HepG2 (cell line): ENCODE results near the gene TRIM54. TPM values are rescaled to one million over a fixed set of nuclear protein-coding genes. Genes with fewer than 3 reads are reported as not detected.

Source experiments
- FOXO1 ChIP-seq: sonication (generic); formaldehyde crosslinking; IDR thresholded peaks from 2 replicates; pipeline ENCODE4 v1.4.0; 2020; ENCODE audit warnings: missing genetic modification reagents
- HES4 ChIP-seq: sonication (generic); formaldehyde crosslinking; IDR thresholded peaks from 2 replicates; pipeline ENCODE4 v1.9.0; 2021; ENCODE audit warnings: mild to moderate bottlenecking, missing genetic modification reagents, borderline replicate concordance
- IRF2 ChIP-seq: IDR thresholded peaks from 2 replicates; pipeline ENCODE4 v1.6.1; 2018; ENCODE audit warnings: missing genetic modification reagents, missing compliant biosample characterization
- NFYC ChIP-seq: IDR thresholded peaks from 2 replicates; pipeline ENCODE4 v1.6.1; 2016; ENCODE audit warnings: missing genetic modification reagents, missing compliant biosample characterization
- POLR2A ChIP-seq, 2 experiments: IDR thresholded peaks; 2 replicates each; pipeline ENCODE4 v1.6.1; 2011; ENCODE audit warnings: low read depth in 2 of 2, low read length in 2 of 2, mild to moderate bottlenecking in 1 of 2, moderate library complexity in 1 of 2; ENCODE audit not compliant: insufficient read depth in 1 of 2
- RARA ChIP-seq: IDR thresholded peaks from 2 replicates; pipeline ENCODE4 v1.6.1; 2016; ENCODE audit warnings: missing genetic modification reagents, missing compliant biosample characterization
- SIN3A ChIP-seq: IDR thresholded peaks from 2 replicates; pipeline ENCODE4 v1.6.1; 2011; ENCODE audit warnings: low read depth, mild to moderate bottlenecking, control low read depth, low read length, borderline replicate concordance
- SIN3B ChIP-seq: fragments of 150-350 bp; IDR thresholded peaks from 2 replicates; pipeline ENCODE4 v1.6.1; 2014; ENCODE audit warnings: low read length
- SP1 ChIP-seq, 2 experiments: fragments of 450-650 bp in 1 of 2; sonication (generic) in 1 of 2; formaldehyde crosslinking in 1 of 2; IDR thresholded peaks; 2 replicates each; pipeline versions ENCODE4 v1.4.0 to v1.6.1; 2016 to 2020; ENCODE audit warnings: missing genetic modification reagents in 1 of 2
- TAF15 ChIP-seq: fragments of 200-400 bp; formaldehyde crosslinking; IDR thresholded peaks from one replicate; pipeline ENCODE4 v1.6.1; 2018; ENCODE audit warnings: mild to moderate bottlenecking, low read depth, low read length; ENCODE audit not compliant: poor library complexity, severe bottlenecking
- ZNF263 ChIP-seq: sonication (generic); formaldehyde crosslinking; IDR thresholded peaks from 2 replicates; pipeline ENCODE4 v1.4.0; 2020; ENCODE audit warnings: missing genetic modification reagents
- ZNF557 ChIP-seq: sonication (generic); formaldehyde crosslinking; IDR thresholded peaks from 2 replicates; pipeline ENCODE4 v1.4.0; 2020; ENCODE audit warnings: missing genetic modification reagents
- ZNF567 ChIP-seq: sonication (generic); formaldehyde crosslinking; IDR thresholded peaks from 2 replicates; pipeline ENCODE4 v1.8.1; 2023; ENCODE audit warnings: mild to moderate bottlenecking, missing genetic modification reagents, borderline replicate concordance
- polyA plus RNA-seq, 8 experiments: library from polyadenylated mRNA; depleted of rRNA in 3 of 8; stranded (reverse) in 7 of 8; unstranded in 1 of 8; fragments of >200 nt; fragmentation: Illumina TruSeq in 4 of 8; extraction: Trizol in 4 of 8; gene quantifications; 2 replicates each; pipeline versions ENCODE4 v1.2.1 to v1.2.3, GENCODE V29; 2011 to 2016; ENCODE audit warnings: low read depth in 4 of 8, missing spikeins in 1 of 8, mixed read lengths in 1 of 8; ENCODE audit not compliant: insufficient read depth in 1 of 8
- total RNA-seq, 5 experiments: library from RNA; depleted of rRNA; stranded (reverse); fragments of >200 nt; fragmentation: Illumina TruSeq; extraction: Trizol; gene quantifications; 2 replicates each; pipeline ENCODE4 v1.2.3, GENCODE V29; 2016; ENCODE audit warnings: low read depth in 1 of 5
- TF ChIP-seq, protein P1 (sequence below): sonication (generic); formaldehyde crosslinking; IDR thresholded peaks from 2 replicates; pipeline ENCODE4 v1.4.0; 2020; ENCODE audit warnings: missing genetic modification reagents
- TF ChIP-seq, protein P2 (sequence below): sonication (generic); formaldehyde crosslinking; conservative IDR thresholded peaks from 2 replicates; pipeline ENCODE4 v1.4.0; 2020; ENCODE audit warnings: missing genetic modification reagents
- TF ChIP-seq, protein P3 (sequence below): sonication (generic); formaldehyde crosslinking; IDR thresholded peaks from 2 replicates; pipeline ENCODE4 v1.4.0; 2020; ENCODE audit warnings: mild to moderate bottlenecking, low read depth, missing genetic modification reagents
- TF ChIP-seq, protein P4 (sequence below): sonication (generic); formaldehyde crosslinking; IDR thresholded peaks from 2 replicates; pipeline ENCODE4 v1.5.0; 2020; ENCODE audit warnings: mild to moderate bottlenecking, missing genetic modification reagents
- TF ChIP-seq, protein P5 (sequence below): sonication (generic); IDR thresholded peaks from 2 replicates; pipeline ENCODE4 v1.6.1; 2016; ENCODE audit warnings: low read depth, borderline replicate concordance
- TF ChIP-seq, protein P6 (sequence below): sonication (generic); formaldehyde crosslinking; IDR thresholded peaks from 2 replicates; pipeline ENCODE4 v1.5.0; 2020; ENCODE audit warnings: mild to moderate bottlenecking, missing genetic modification reagents

The TRIM54 gene
- total and polyA plus RNA-seq, 2 of the 13 experiments (the other 11 are each of a cell fraction or from before 2014, with no cell fraction given) = 0.07 to 0.13 TPM

DNA sequence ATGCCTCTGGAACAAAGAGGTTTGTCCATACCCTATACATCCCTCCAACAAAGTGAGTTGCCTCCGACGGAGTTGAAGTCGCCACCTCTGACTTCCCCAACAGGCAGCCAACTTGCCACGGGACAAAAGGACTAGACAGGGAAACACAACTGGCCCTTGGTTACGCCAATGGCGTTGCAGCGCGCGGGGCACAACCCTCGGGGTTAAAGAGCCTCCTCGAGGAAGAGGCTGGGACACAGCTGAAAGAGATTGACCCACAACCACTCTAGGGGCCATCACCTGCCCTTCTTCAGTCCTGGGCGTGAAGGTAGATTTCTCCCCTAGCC is 73.8 kb downstream of the TRIM54 start (continued):
- TF ChIP-seq, protein P1, sequence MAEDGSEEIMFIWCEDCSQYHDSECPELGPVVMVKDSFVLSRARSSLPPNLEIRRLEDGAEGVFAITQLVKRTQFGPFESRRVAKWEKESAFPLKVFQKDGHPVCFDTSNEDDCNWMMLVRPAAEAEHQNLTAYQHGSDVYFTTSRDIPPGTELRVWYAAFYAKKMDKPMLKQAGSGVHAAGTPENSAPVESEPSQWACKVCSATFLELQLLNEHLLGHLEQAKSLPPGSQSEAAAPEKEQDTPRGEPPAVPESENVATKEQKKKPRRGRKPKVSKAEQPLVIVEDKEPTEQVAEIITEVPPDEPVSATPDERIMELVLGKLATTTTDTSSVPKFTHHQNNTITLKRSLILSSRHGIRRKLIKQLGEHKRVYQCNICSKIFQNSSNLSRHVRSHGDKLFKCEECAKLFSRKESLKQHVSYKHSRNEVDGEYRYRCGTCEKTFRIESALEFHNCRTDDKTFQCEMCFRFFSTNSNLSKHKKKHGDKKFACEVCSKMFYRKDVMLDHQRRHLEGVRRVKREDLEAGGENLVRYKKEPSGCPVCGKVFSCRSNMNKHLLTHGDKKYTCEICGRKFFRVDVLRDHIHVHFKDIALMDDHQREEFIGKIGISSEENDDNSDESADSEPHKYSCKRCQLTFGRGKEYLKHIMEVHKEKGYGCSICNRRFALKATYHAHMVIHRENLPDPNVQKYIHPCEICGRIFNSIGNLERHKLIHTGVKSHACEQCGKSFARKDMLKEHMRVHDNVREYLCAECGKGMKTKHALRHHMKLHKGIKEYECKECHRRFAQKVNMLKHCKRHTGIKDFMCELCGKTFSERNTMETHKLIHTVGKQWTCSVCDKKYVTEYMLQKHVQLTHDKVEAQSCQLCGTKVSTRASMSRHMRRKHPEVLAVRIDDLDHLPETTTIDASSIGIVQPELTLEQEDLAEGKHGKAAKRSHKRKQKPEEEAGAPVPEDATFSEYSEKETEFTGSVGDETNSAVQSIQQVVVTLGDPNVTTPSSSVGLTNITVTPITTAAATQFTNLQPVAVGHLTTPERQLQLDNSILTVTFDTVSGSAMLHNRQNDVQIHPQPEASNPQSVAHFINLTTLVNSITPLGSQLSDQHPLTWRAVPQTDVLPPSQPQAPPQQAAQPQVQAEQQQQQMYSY (CRISPR knock-in tag) = peak; percentile 48; the same call in 1 of the 2 replicates
- TF ChIP-seq, protein P2, sequence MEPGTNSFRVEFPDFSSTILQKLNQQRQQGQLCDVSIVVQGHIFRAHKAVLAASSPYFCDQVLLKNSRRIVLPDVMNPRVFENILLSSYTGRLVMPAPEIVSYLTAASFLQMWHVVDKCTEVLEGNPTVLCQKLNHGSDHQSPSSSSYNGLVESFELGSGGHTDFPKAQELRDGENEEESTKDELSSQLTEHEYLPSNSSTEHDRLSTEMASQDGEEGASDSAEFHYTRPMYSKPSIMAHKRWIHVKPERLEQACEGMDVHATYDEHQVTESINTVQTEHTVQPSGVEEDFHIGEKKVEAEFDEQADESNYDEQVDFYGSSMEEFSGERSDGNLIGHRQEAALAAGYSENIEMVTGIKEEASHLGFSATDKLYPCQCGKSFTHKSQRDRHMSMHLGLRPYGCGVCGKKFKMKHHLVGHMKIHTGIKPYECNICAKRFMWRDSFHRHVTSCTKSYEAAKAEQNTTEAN (CRISPR knock-in tag) = 0 out of 2 replicates have a peak, but pooled peaks have one; percentile 27
- no peak for TF ChIP-seq ZNF567
- no peak for TF ChIP-seq ZNF263
- 0 out of 2 replicates have a peak, but pooled peaks have one; percentile 27 for TF ChIP-seq SIN3A
- TF ChIP-seq FOXO1 = no peak
- TF ChIP-seq RARA (CRISPR knock-in tag) = 0 out of 2 replicates have a peak, but pooled peaks have one; percentile 14
- 0 out of 2 replicates have a peak, but pooled peaks have one; percentile 4 for TF ChIP-seq IRF2 (CRISPR knock-in tag)
- TF ChIP-seq, protein P3, sequence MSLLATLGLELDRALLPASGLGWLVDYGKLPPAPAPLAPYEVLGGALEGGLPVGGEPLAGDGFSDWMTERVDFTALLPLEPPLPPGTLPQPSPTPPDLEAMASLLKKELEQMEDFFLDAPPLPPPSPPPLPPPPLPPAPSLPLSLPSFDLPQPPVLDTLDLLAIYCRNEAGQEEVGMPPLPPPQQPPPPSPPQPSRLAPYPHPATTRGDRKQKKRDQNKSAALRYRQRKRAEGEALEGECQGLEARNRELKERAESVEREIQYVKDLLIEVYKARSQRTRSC (CRISPR knock-in tag) = no peak
- TF ChIP-seq POLR2A (IDR thresholded peaks at IDR 0.05; ENCODE audit: insufficient read depth in 1 of 2, low read depth in 2 of 2, low read length in 2 of 2) = peak in 1 of 2 experiments; percentile 90; a peak in 3 of 4 replicates
- TF ChIP-seq, protein P4, sequence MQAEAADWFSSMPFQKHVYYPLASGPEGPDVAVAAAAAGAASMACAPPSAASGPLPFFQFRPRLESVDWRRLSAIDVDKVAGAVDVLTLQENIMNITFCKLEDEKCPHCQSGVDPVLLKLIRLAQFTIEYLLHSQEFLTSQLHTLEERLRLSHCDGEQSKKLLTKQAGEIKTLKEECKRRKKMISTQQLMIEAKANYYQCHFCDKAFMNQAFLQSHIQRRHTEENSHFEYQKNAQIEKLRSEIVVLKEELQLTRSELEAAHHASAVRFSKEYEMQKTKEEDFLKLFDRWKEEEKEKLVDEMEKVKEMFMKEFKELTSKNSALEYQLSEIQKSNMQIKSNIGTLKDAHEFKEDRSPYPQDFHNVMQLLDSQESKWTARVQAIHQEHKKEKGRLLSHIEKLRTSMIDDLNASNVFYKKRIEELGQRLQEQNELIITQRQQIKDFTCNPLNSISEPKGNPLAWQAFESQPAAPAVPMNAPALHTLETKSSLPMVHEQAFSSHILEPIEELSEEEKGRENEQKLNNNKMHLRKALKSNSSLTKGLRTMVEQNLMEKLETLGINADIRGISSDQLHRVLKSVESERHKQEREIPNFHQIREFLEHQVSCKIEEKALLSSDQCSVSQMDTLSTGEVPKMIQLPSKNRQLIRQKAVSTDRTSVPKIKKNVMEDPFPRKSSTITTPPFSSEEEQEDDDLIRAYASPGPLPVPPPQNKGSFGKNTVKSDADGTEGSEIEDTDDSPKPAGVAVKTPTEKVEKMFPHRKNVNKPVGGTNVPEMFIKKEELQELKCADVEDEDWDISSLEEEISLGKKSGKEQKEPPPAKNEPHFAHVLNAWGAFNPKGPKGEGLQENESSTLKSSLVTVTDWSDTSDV (CRISPR knock-in tag) = 0 out of 2 replicates have a peak, but pooled peaks have one; percentile 14
- TF ChIP-seq TAF15 = no peak
- peak; percentile 69 for TF ChIP-seq NFYC (CRISPR knock-in tag)
- TF ChIP-seq, protein P5, sequence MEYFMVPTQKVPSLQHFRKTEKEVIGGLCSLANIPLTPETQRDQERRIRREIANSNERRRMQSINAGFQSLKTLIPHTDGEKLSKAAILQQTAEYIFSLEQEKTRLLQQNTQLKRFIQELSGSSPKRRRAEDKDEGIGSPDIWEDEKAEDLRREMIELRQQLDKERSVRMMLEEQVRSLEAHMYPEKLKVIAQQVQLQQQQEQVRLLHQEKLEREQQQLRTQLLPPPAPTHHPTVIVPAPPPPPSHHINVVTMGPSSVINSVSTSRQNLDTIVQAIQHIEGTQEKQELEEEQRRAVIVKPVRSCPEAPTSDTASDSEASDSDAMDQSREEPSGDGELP = peak; percentile 48; the same call in 1 of the 2 replicates
- TF ChIP-seq, protein P6, sequence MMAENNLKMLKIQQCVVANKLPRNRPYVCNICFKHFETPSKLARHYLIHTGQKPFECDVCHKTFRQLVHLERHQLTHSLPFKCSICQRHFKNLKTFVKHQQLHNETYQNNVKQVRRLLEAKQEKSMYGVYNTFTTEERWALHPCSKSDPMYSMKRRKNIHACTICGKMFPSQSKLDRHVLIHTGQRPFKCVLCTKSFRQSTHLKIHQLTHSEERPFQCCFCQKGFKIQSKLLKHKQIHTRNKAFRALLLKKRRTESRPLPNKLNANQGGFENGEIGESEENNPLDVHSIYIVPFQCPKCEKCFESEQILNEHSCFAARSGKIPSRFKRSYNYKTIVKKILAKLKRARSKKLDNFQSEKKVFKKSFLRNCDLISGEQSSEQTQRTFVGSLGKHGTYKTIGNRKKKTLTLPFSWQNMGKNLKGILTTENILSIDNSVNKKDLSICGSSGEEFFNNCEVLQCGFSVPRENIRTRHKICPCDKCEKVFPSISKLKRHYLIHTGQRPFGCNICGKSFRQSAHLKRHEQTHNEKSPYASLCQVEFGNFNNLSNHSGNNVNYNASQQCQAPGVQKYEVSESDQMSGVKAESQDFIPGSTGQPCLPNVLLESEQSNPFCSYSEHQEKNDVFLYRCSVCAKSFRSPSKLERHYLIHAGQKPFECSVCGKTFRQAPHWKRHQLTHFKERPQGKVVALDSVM (CRISPR knock-in tag) = peak; percentile 63; the same call in 1 of the 2 replicates
- 0 out of 2 replicates have a peak, but pooled peaks have one; percentile 66 for TF ChIP-seq SIN3B
- TF ChIP-seq HES4 (CRISPR knock-in tag) = no peak
- no peak for TF ChIP-seq SP1 (IDR thresholded peaks at IDR 0.05)
- TF ChIP-seq SP1 (CRISPR knock-in tag; IDR thresholded peaks at IDR 0.05) = peak; percentile 12; the same call in 1 of the 2 replicates
- 0 out of 2 replicates have a peak, but pooled peaks have one; percentile 34 for TF ChIP-seq ZNF557 (CRISPR knock-in tag)
